HG02981 (cell line): ENCODE measurements around the gene NANOGP8.

Source experiments
- ATAC-seq: cut with Tn5 transposase; IDR thresholded peaks from one replicate; pipeline ENCODE4 v1.9.1; 2021; ENCODE audit warnings: mild to moderate bottlenecking, moderate library complexity; ENCODE audit not compliant: unreplicated experiment

Gene NANOGP8

GRCh38 chr15:35061825-35062737, 23.0 kb downstream of the NANOGP8 start:
- ATAC-seq: peak; percentile 62

- ATAC-seq: no peak
Measured at GRCh38 chr15:35061161-35061824, 23.8 kb downstream of the NANOGP8 start.

- no peak for ATAC-seq
Measured at GRCh38 chr15:35060591-35060990, 24.5 kb downstream of the NANOGP8 start.

- ATAC-seq: no peak
Measured at GRCh38 chr15:35058534-35059054, 26.5 kb downstream of the NANOGP8 start.

- no peak for ATAC-seq
Measured at GRCh38 chr15:35055416-35056105, 29.5 kb downstream of the NANOGP8 start.

- ATAC-seq: no peak
Measured at GRCh38 chr15:35054380-35054779, 30.7 kb downstream of the NANOGP8 start.

GRCh38 chr15:35047996-35048395, 37.1 kb downstream of the NANOGP8 start:
- no peak for ATAC-seq

- no peak for ATAC-seq
Measured at GRCh38 chr15:35047528-35047927, 37.6 kb downstream of the NANOGP8 start.

GRCh38 chr15:35043373-35044095, 41.6 kb downstream of the NANOGP8 start:
- no peak for ATAC-seq

GRCh38 chr15:35040339-35041255, 44.5 kb downstream of the NANOGP8 start:
- ATAC-seq: no peak

- no peak for ATAC-seq
Measured at GRCh38 chr15:35038626-35039451, 46.3 kb downstream of the NANOGP8 start.
